ENCODE data around the gene KRTAP20-1.

KRTAP20-1 gene, protein sequence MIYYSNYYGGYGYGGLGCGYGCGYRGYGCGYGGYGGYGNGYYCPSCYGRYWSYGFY

GRCh38 chr21:30616125-30616524 lies at the start of gene KRTAP20-1:
Gene KRTAP20-1 (plus strand): TSS chr21:30616425. CDS start chr21:30616455, 30 bp downstream.
- in situ Hi-C loops (cut with MboI; ENCODE audit: low pct_unique_long_range_greater_than_20kb, low sequenced_read_pairs): no loop called here
- no peak for DNase-seq

DNA sequence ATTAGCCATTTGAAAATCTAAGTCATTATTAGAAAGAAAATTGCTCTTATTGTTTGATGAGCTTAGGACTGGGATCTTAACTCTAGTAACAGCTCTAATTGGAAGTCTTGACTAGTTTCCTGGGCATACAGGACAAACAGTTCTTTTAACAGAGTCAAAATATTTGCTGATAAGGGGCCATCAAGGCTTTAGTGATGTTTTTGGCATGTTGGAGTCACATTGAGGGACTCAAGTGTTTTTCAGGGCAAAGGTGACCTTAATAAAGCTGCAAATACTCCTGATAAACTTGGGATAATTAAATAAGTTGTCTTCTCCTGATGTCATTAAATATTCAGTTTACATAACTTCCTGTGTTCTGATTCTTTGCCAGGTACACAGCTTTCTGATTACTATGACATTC lies 48.6 kb upstream of the KRTAP20-1 start:
- in situ Hi-C loops (cut with MboI; ENCODE audit: low pct_unique_long_range_greater_than_20kb, low sequenced_read_pairs): no loop called here

DNA sequence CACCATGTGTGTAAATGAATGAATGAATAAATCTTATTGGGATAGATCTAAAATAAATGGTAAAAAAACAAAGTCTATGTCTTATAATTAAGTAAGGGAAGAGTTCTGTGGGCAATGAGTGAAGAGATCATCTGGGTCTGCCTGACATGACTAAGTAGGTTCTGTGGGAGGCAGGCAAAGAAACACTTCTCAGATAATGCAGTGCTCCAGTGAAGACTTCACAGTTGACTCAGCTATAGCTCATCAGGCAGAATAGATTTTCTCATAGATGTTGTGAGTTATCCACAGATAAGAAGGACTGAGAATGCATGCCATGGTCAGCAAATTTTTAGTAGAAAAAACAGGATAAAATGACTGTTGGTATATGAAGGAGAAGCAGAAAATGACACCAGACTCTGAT lies 38.5 kb upstream of the KRTAP20-1 start:
- DNase-seq: no peak
- in situ Hi-C loops (cut with MboI; ENCODE audit: low pct_unique_long_range_greater_than_20kb, low sequenced_read_pairs): no loop called here

More for the DNA sequence above, 48.6 kb upstream of the KRTAP20-1 start:
- no peak for DNase-seq

DNA sequence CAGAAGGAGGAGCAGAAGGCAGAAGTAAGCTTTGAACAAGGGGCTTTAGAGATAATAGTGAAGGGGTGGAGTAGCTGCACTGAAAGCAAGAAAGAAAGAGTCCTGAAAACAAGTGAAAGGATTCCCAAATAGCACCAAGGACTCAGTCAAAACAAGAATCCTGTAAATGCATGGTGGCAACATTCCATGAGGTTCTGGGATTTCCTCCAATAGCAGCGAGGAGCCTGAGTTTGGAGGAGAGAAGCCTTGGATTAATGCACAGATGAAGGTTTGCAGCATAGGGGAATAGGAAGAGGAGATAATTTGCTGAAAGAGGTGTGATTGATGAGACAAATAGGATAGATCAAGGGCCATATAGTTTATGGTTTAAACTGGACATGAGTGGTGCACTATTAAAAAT lies 36.9 kb upstream of the KRTAP20-1 start:
- in situ Hi-C loops (cut with MboI; ENCODE audit: low pct_unique_long_range_greater_than_20kb, low sequenced_read_pairs): no loop called here
- DNase-seq: no peak

DNA sequence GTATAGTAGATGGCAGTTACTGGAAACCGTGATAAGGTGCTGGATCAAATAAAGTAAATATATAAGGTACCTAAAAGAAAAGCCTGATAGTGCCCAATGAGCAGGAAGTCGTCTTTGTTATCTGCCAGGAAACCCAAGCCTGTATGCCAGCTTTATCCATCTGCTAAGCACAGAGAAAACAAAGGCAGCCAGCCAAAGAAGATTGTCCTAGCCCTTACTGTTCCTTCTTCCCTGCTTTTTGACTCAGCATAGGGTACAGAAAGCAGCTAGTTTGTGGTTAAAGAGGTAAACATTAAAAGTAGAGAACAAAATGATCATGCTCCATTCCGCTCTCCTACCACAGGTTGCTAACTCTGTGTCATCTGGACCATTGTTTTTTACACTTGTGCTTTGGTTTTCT lies 36.1 kb upstream of the KRTAP20-1 start:
- in situ Hi-C loops (cut with MboI; ENCODE audit: low pct_unique_long_range_greater_than_20kb, low sequenced_read_pairs): no loop called here
- no peak for DNase-seq

- DNase-seq: no peak
- in situ Hi-C loops (cut with MboI; ENCODE audit: low pct_unique_long_range_greater_than_20kb, low sequenced_read_pairs): no loop called here
Observed at GRCh38 chr21:30582870-30583269, 33.4 kb upstream of the KRTAP20-1 start.

GRCh38 chr21:30590297-30590696 lies 25.9 kb upstream of the KRTAP20-1 start, which contains the start of gene KRTAP22-2:
Gene KRTAP22-2 (minus strand): TSS chr21:30590397.
- DNase-seq: no peak
- in situ Hi-C loops (cut with MboI; ENCODE audit: low pct_unique_long_range_greater_than_20kb, low sequenced_read_pairs): no loop called here

GRCh38 chr21:30592140-30592539 lies 24.1 kb upstream of the KRTAP20-1 start, which contains the start of gene KRTAP6-3:
Gene KRTAP6-3 (plus strand): TSS chr21:30592440. CDS start chr21:30592446, 6 bp downstream.
- no peak for DNase-seq
- in situ Hi-C loops (cut with MboI; ENCODE audit: low pct_unique_long_range_greater_than_20kb, low sequenced_read_pairs): no loop called here

- DNase-seq: no peak
- in situ Hi-C loops (cut with MboI; ENCODE audit: low pct_unique_long_range_greater_than_20kb, low sequenced_read_pairs): no loop called here
Observed at GRCh38 chr21:30598802-30599201, 17.4 kb upstream of the KRTAP20-1 start, which contains the start of gene KRTAP6-2. Gene KRTAP6-2 (minus strand): TSS chr21:30598902. CDS start chr21:30598874, 28 bp downstream.

DNA sequence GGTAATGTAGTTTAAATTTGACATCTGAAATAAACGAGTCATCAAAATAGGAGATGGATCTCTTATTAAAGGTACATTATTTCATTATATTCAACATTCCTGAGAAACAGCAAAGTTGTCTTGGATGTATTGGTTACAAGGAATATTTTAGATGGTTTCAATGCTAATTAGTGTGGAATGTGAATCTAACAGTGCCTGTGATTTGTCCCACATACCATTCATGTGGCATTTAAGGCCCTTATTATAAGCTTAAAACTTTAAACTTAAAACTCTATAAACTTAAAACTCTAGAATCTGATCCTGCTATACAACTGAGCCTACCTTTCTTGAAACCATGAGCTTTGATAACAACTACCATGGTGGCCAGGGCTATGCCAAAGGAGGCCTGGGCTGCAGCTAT lies 15.4 kb upstream of the KRTAP20-1 start, which contains the start of gene KRTAP22-1:
Gene KRTAP22-1, plus strand, starts transcription at position 301 of the 400 bp plus-strand sequence.
- DNase-seq: no peak
- in situ Hi-C loops (cut with MboI; ENCODE audit: low pct_unique_long_range_greater_than_20kb, low sequenced_read_pairs): no loop called here

DNA sequence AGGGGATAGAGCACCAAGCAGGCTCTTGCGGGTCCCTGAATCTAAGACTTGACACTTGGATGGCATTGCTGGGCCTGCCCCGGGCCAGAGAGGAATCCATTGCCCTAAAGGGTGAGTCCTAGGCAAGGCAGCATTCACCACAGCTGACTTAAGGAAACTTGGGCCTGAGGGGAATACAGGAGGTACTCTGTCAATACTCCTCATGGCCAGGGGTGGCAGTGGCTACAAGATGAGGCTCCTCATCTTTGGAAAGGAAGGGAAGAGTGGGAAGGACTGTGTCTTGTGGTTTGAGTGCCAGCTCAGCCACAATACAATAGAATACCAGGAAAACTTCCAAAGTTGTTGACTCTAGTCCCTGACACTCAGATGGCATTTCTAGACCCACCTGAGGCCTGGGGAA lies 10.3 kb upstream of the KRTAP20-1 start:
- no peak for DNase-seq

DNA sequence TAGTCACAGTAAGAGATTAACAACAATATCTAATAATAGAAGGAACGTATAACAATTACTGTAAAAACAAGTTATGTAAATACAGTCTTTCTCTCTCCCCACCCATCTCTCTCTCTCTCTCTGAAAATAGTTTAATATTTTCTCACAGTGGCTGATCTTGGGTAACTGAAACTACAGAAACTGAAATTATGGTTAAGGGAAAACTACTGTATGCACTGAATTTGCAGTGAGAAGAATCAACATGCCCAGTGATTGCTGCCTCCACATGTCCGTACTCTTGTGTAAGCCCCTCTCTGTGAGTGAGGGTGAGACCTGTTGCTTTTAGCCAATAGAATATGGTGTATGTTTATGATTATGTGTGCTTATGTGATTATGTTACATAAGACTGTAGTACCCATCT lies 4.1 kb upstream of the KRTAP20-1 start:
- in situ Hi-C loops (cut with MboI; ENCODE audit: low pct_unique_long_range_greater_than_20kb, low sequenced_read_pairs): no loop called here
- DNase-seq: no peak

More for the DNA sequence above, 10.3 kb upstream of the KRTAP20-1 start:
- in situ Hi-C loops (cut with MboI; ENCODE audit: low pct_unique_long_range_greater_than_20kb, low sequenced_read_pairs): no loop called here

- in situ Hi-C loops (cut with MboI; ENCODE audit: low pct_unique_long_range_greater_than_20kb, low sequenced_read_pairs): no loop called here
- DNase-seq: no peak
Observed at GRCh38 chr21:30613836-30614235, 2.4 kb upstream of the KRTAP20-1 start, which contains the start of gene KRTAP6-1. Gene KRTAP6-1 (minus strand): TSS chr21:30613930. CDS start chr21:30613904, 26 bp downstream.

DNA sequence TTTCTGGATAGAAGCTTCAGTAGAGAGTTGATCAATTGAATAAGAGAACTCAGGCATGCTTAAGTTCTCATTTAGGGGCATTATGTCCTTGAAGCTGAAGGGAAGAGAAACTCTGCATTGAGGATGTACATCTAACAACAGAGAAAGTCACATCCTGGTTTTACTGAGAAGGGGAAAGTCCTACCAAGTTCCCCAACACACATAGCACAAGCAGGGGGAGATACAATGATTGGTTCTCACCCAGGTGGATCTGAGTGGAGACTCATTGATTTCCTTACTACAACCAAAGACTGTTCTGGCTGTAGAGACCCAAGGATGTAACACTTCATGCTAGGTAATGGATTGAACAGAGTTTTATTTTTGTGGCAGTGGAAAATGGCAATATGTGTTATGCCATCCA lies 1.0 kb upstream of the KRTAP20-1 start:
- no peak for DNase-seq
- in situ Hi-C loops (cut with MboI; ENCODE audit: low pct_unique_long_range_greater_than_20kb, low sequenced_read_pairs): no loop called here

DNA sequence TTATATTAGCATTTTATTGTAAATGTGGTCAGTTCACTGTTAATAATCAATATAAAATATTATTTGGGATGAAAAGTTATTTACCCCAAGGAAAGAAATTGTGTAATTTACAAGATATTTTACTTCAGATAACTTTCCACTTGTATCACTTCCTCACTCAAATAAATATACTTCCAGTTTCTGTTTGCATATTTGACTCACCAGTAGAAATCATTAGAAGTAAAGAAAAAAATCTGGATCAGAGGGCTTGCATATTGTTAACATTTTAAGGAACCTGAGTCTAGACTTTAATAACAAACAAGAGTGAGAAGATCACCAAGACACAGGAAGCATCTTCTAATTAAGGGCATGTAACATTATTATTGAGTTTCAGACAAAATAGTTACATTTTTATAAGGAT lies 3.9 kb downstream of the KRTAP20-1 start:
- in situ Hi-C loops (cut with MboI; ENCODE audit: low pct_unique_long_range_greater_than_20kb, low sequenced_read_pairs): no loop called here
- no peak for DNase-seq

- in situ Hi-C loops (cut with MboI; ENCODE audit: low pct_unique_long_range_greater_than_20kb, low sequenced_read_pairs): no loop called here
- no peak for DNase-seq
Observed at GRCh38 chr21:30620522-30620921, 4.3 kb downstream of the KRTAP20-1 start, which contains the start of gene KRTAP20-4. Gene KRTAP20-4 (plus strand): TSS chr21:30620627.

DNA sequence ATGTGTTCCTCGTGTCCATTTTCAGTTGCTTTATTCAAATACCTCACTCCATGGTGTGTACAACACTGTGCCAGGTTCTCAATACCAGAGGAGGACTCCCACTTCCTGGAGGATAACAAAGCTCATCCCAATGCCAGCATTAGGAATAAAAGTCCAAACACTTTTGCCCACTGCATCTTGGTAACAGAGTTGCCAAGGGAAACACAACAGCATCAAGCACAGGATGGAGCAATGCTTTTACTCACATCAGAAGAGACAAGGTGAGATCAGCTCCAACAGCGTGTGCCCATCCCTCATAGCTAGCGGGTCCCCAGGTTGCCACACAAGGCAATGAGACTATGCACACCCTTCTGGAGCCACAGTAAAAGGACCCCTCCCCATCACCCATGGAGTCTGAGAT lies 7.1 kb downstream of the KRTAP20-1 start:
- no peak for DNase-seq
- in situ Hi-C loops (cut with MboI; ENCODE audit: low pct_unique_long_range_greater_than_20kb, low sequenced_read_pairs): no loop called here

DNA sequence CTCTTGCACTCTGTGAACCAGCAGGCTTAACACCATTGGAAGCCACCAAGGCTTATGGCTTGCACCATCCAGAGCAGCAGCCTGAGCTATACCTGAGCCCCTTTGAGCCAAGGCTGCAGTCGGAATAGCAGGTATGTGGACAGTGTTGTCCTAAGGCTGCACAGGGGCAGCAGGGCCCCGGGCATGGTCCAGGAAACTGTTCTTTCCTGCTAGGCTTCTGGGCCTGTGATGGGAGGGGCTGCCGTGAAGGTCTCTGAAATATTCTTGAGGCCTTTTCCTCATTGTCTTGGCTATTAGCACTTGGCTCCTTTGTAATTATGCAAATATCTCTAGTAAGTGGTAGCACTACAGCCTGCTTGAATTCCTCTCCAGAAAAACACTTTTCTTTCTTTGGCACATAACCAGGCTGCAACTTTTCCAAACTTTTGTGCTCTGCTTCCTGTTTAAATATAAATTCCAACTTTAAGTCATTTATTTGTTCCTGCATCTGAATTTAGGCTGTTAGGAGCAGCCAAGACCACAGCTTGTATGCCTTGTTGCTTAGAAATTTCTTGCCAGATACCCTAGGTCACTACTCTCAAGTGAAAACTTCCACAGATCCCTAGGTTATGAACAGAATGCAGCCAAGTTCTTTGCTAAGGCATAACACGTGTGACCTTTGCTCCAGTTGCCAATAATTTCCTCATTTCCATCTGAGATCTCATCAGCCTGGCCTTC lies 9.4 kb downstream of the KRTAP20-1 start:
- DNase-seq: no peak
- in situ Hi-C loops (cut with MboI; ENCODE audit: low pct_unique_long_range_greater_than_20kb, low sequenced_read_pairs): no loop called here

- in situ Hi-C loops (cut with MboI; ENCODE audit: low pct_unique_long_range_greater_than_20kb, low sequenced_read_pairs): no loop called here
- no peak for DNase-seq
Observed at GRCh38 chr21:30628109-30628508, 11.9 kb downstream of the KRTAP20-1 start.

DNA sequence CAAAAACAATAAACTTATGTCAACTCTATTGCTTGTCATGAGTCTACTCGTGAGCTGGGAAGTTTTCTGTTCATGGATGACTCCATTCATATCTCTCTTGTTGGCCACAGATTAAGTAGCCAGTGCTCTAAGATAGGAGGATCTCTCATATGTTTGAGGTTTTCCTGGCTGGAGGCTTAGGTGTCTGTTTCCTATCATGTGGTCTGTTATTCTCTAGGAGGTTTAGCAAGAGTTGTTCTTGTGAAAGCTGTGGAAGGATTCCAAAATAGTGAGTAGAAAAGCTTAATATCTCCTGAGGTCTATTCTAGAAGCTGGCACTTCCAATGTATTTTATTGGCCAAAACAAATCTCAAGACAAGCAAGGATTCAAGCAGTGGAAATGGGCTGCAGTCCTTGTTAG lies 13.0 kb downstream of the KRTAP20-1 start:
- in situ Hi-C loops (cut with MboI; ENCODE audit: low pct_unique_long_range_greater_than_20kb, low sequenced_read_pairs): no loop called here
- no peak for DNase-seq

- DNase-seq: no peak
- in situ Hi-C loops (cut with MboI; ENCODE audit: low pct_unique_long_range_greater_than_20kb, low sequenced_read_pairs): no loop called here
Observed at GRCh38 chr21:30634906-30635305, 18.7 kb downstream of the KRTAP20-1 start, which contains the start of gene KRTAP20-2. Gene KRTAP20-2 (plus strand): TSS chr21:30635206. CDS start chr21:30635264, 58 bp downstream.

All from KBM-7 (cell line).